ENCODE measurements around the gene RMI1. TPM values are rescaled to one million over a fixed set of nuclear protein-coding genes. Genes with fewer than 3 reads are reported as not detected.

RMI1 gene
- total and polyA plus RNA-seq, 2 of the 8 experiments (the other 6 are each of a cell fraction or from before 2014, with no cell fraction given): 3.0 to 34.1 TPM

GRCh38 chr9:83972286-83972685, 8.3 kb upstream of the RMI1 start:
- Histone ChIP-seq H3K79me1 (ENCODE audit: low read depth, low read length) (peaks cover 3% of the 10 kb centered on the region; the same call in 1 of the 2 replicates), H2AFZ (ENCODE audit: low read length) (no peak overlapping the region), H3K14ac (ENCODE audit: insufficient read length) (no peak overlapping the region), H2BK20ac (ENCODE audit: low read length) (no peak overlapping the region), H3K9ac (replicated peaks in 1 of 4; ENCODE audit: extremely low read depth in 1 of 4, low read depth in 3 of 4, low read length in 3 of 4) (no peak overlapping the region), H3K27ac (ENCODE audit: low read depth, low read length) (no peak overlapping the region), H3K4me1 (replicated peaks in 1 of 4; ENCODE audit: control insufficient read depth in 3 of 4, insufficient read depth in 4 of 4, low read length in 3 of 4) (no peaks in the 10 kb centered on the region), H4K91ac (replicated peaks; ENCODE audit: insufficient read length, low read length) (no peak overlapping the region), H2AK5ac (ENCODE audit: low read depth, low read length) (no peak overlapping the region), H4K5ac (ENCODE audit: insufficient read length, low read depth, low read length) (no peak overlapping the region), H2BK120ac (replicated peaks; ENCODE audit: low read depth, low read length) (no peak overlapping the region), H2BK12ac (ENCODE audit: low read depth, low read length) (no peak overlapping the region), H3K36me3 (ENCODE audit: control insufficient read depth in 2 of 4, insufficient read depth in 4 of 4, low read length in 3 of 4) (peaks cover 66 to 98% (median 88%) of the 10 kb centered on the region in 4 experiments), H2BK15ac (ENCODE audit: low read length) (no peak overlapping the region), H3K23me2 (ENCODE audit: low read depth, low read length) (no peaks in the 10 kb centered on the region), H4K20me1 (replicated peaks in 1 of 2; ENCODE audit: control insufficient read depth in 1 of 2, insufficient read depth in 2 of 2, low read length in 2 of 2) (peaks cover 9 to 12% of the 10 kb centered on the region in 2 experiments), H3K79me2 (ENCODE audit: control insufficient read depth in 1 of 2, insufficient read depth in 2 of 2, low read length in 2 of 2) (peaks cover 8 to 49% of the 10 kb centered on the region in 2 experiments), H4K8ac (ENCODE audit: extremely low read depth, insufficient read depth, low read length) (no peak overlapping the region), H3K56ac (replicated peaks; ENCODE audit: insufficient read length, low read depth, low read length) (no peak overlapping the region), H3K9me3 (ENCODE audit: insufficient read depth in 2 of 2, low read depth in 1 of 2, low read length in 1 of 2) (no peaks in the 10 kb centered on the region), H3K4me3 (ENCODE audit: extremely low read depth in 1 of 4, insufficient read depth in 2 of 4, low read depth in 3 of 4, low read length in 4 of 4) (no peak overlapping the region), H3K27me3 (replicated peaks in 1 of 4; ENCODE audit: control insufficient read depth in 3 of 4, extremely low read depth in 1 of 4, insufficient read depth in 3 of 4, low read length in 3 of 4) (no peaks in the 10 kb centered on the region), H2BK5ac (ENCODE audit: low read depth, low read length) (no peak overlapping the region), H3K4ac (replicated peaks; ENCODE audit: insufficient read length, low read depth, low read length) (no peak overlapping the region), H3K23ac (ENCODE audit: insufficient read length) (no peak overlapping the region), H3K4me2 (ENCODE audit: insufficient read depth in 1 of 2, low read depth in 2 of 2, low read length in 2 of 2) (no peak overlapping the region), H3K18ac (ENCODE audit: extremely low read depth, low read length) (no peak overlapping the region)
- DNase-seq (ENCODE audit: low read depth in 1 of 2, low spot score in 2 of 2): no peak
- FAIRE-seq: no peak
- 92% methylated on average over 2 of the region's 2 CpGs; no CpG with 5 or more reads in 1 of the 2 experiments for WGBS, 2 experiments (ENCODE audit: extremely low coverage in 1 of 2, insufficient coverage in 1 of 2, insufficient read length in 1 of 2, insufficient replicate concordance in 2 of 2, low coverage in 1 of 2, low lambda C conversion rate in 2 of 2, missing lambda C conversion rate in 1 of 2)
- ChIA-PET CTCF (ENCODE audit: partially characterized antibody) (no interaction called here), POLR2A (ENCODE audit: partially characterized antibody) (interaction anchor here (1.0 to 4.8 kb wide), 7 partner anchors 8 to 181 kb away, joined by 3 to 102 read pairs (median 4); partner anchors contain the start of genes HNRNPK and RMI1)
- TF ChIP-seq ATF2 (IDR thresholded peaks at IDR 0.05; ENCODE audit: low read length) (no peak), SP1 (IDR thresholded peaks at IDR 0.05; ENCODE audit: low read depth, low read length) (no peak), YY1 (IDR thresholded peaks at IDR 0.05; ENCODE audit: low read depth, low read length) (no peak), BACH1 (IDR thresholded peaks at IDR 0.05; ENCODE audit: low read length) (no peak), SUZ12 (IDR thresholded peaks at IDR 0.05; ENCODE audit: low read length) (no peak), HDAC2 (IDR thresholded peaks at IDR 0.05; ENCODE audit: borderline replicate concordance in 1 of 2, low read depth in 2 of 2, low read length in 2 of 2) (no peak), USF2 (IDR thresholded peaks at IDR 0.05; ENCODE audit: low read length) (no peak), NRF1 (IDR thresholded peaks at IDR 0.05; ENCODE audit: low read depth, low read length) (no peak), NANOG (IDR thresholded peaks at IDR 0.05; ENCODE audit: insufficient read depth, low read depth, low read length, poor library complexity, severe bottlenecking) (no peak), EZH2 (IDR thresholded peaks at IDR 0.05; ENCODE audit: low read depth, low read length, severe bottlenecking) (no peak), POLR2A (IDR thresholded peaks at IDR 0.05; ENCODE audit: control extremely low read depth in 1 of 2, low read depth in 2 of 2, low read length in 2 of 2) (no peak)
